GM12878 (cell line): Measurements from ENCODE around the gene TDRD15. TPM values are rescaled to one million over a fixed set of nuclear protein-coding genes. Genes with fewer than 3 reads are reported as not detected.

Experiments
- BCLAF1 ChIP-seq: fragments of 450-650 bp; IDR thresholded peaks from 2 replicates; pipeline ENCODE4 v1.6.1; 2017; ENCODE audit warnings: antibody characterized with exemption, mild to moderate bottlenecking, moderate library complexity
- BRCA1 ChIP-seq: IDR thresholded peaks from 2 replicates; pipeline ENCODE4 v1.6.1; 2011; ENCODE audit warnings: low read depth, low read length, improper control_type of control experiment
- RB1 ChIP-seq: fragments of 450-650 bp; formaldehyde crosslinking; IDR thresholded peaks from 2 replicates; pipeline ENCODE4 v1.6.1; 2017; ENCODE audit warnings: mild to moderate bottlenecking, borderline replicate concordance
- SP1 ChIP-seq: IDR thresholded peaks from one replicate; pipeline ENCODE4 v1.6.1; 2011; ENCODE audit warnings: low read depth, low read length
- WRNIP1 ChIP-seq: IDR thresholded peaks from 2 replicates; pipeline ENCODE4 v1.6.1; 2011; ENCODE audit warnings: low read depth, low read length, improper control_type of control experiment, borderline replicate concordance
- ZNF274 ChIP-seq: IDR thresholded peaks from one replicate; pipeline ENCODE4 v1.8.0; 2011; ENCODE audit not compliant: insufficient read length, insufficient read depth
- polyA plus RNA-seq, 11 experiments: library from polyadenylated mRNA; depleted of rRNA in 4 of 11; unstranded in 6 of 11; stranded (reverse) in 5 of 11; fragments of >200 nt; fragmentation: Nextera tagmentation in 4 of 11; fragmentation: Illumina TruSeq in 1 of 11; extraction: Ambion mirVana in 4 of 11; extraction: Trizol in 1 of 11; gene quantifications; 1 replicate in 1 of 11; 2 replicates in 10 of 11; pipeline versions ENCODE4 v1.2.1 to v1.2.3, GENCODE V29; 2011 to 2016; ENCODE audit warnings: inconsistent platforms in 2 of 11, missing spikeins in 2 of 11, low read depth in 1 of 11
- total RNA-seq, 4 experiments: library from RNA; depleted of rRNA in 3 of 4; stranded (reverse); fragments of >200 nt in 3 of 4; fragmentation: Illumina TruSeq in 1 of 4; extraction: Trizol in 1 of 4; gene quantifications; 2 replicates each; pipeline versions ENCODE4 v1.2.1 to v1.2.3, GENCODE V29; 2013 to 2021
- TF ChIP-seq, protein P1 (sequence below): fragments of 450-650 bp; formaldehyde crosslinking; IDR thresholded peaks from 2 replicates; pipeline ENCODE4 v1.4.0; 2020; ENCODE audit warnings: mild to moderate bottlenecking, moderate library complexity
- TF ChIP-seq, protein P2 (sequence below): fragments of 450-650 bp; formaldehyde crosslinking; IDR thresholded peaks from 2 replicates; pipeline ENCODE4 v1.5.0; 2022; ENCODE audit warnings: mild to moderate bottlenecking, missing genetic modification characterization

Gene TDRD15
- total and polyA plus RNA-seq, 10 of the 15 experiments (the other 5 are each of a cell fraction or from before 2014, with no cell fraction given), result not detected

GRCh38 chr2:21083482-21083881 lies 40.3 kb upstream of the TDRD15 start (continued):
- TF ChIP-seq, protein P1, sequence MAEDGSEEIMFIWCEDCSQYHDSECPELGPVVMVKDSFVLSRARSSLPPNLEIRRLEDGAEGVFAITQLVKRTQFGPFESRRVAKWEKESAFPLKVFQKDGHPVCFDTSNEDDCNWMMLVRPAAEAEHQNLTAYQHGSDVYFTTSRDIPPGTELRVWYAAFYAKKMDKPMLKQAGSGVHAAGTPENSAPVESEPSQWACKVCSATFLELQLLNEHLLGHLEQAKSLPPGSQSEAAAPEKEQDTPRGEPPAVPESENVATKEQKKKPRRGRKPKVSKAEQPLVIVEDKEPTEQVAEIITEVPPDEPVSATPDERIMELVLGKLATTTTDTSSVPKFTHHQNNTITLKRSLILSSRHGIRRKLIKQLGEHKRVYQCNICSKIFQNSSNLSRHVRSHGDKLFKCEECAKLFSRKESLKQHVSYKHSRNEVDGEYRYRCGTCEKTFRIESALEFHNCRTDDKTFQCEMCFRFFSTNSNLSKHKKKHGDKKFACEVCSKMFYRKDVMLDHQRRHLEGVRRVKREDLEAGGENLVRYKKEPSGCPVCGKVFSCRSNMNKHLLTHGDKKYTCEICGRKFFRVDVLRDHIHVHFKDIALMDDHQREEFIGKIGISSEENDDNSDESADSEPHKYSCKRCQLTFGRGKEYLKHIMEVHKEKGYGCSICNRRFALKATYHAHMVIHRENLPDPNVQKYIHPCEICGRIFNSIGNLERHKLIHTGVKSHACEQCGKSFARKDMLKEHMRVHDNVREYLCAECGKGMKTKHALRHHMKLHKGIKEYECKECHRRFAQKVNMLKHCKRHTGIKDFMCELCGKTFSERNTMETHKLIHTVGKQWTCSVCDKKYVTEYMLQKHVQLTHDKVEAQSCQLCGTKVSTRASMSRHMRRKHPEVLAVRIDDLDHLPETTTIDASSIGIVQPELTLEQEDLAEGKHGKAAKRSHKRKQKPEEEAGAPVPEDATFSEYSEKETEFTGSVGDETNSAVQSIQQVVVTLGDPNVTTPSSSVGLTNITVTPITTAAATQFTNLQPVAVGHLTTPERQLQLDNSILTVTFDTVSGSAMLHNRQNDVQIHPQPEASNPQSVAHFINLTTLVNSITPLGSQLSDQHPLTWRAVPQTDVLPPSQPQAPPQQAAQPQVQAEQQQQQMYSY, result no peak
- TF ChIP-seq BRCA1 (no peak), RB1 (no peak), WRNIP1 (no peak), BCLAF1 (no peak), ZNF274 (no peak), SP1 (no peak)
- TF ChIP-seq, protein P2, sequence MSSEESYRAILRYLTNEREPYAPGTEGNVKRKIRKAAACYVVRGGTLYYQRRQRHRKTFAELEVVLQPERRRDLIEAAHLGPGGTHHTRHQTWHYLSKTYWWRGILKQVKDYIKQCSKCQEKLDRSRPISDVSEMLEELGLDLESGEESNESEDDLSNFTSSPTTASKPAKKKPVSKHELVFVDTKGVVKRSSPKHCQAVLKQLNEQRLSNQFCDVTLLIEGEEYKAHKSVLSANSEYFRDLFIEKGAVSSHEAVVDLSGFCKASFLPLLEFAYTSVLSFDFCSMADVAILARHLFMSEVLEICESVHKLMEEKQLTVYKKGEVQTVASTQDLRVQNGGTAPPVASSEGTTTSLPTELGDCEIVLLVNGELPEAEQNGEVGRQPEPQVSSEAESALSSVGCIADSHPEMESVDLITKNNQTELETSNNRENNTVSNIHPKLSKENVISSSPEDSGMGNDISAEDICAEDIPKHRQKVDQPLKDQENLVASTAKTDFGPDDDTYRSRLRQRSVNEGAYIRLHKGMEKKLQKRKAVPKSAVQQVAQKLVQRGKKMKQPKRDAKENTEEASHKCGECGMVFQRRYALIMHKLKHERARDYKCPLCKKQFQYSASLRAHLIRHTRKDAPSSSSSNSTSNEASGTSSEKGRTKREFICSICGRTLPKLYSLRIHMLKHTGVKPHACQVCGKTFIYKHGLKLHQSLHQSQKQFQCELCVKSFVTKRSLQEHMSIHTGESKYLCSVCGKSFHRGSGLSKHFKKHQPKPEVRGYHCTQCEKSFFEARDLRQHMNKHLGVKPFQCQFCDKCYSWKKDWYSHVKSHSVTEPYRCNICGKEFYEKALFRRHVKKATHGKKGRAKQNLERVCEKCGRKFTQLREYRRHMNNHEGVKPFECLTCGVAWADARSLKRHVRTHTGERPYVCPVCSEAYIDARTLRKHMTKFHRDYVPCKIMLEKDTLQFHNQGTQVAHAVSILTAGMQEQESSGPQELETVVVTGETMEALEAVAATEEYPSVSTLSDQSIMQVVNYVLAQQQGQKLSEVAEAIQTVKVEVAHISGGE (CRISPR knock-in tag), result no peak
